PC-3 (cell line): Measurements from ENCODE around the gene PITRM1. TPM values are rescaled to one million over a fixed set of nuclear protein-coding genes. Genes with fewer than 3 reads are reported as not detected.

ENCODE experiments used
- ATAC-seq: fragments of 200-7000 bp; cut with Tn5 transposase; 2 replicates; pipeline ENCODE4 v1.9.1; 2020; ENCODE audit warnings: mild to moderate bottlenecking, moderate library complexity
- BruUV-seq: library from RNA; stranded (reverse); fragments of 400-500 nt; replicated peaks from 2 replicates; lab custom pipeline; 2021; lab: Mats Ljungman, UMichigan
- CTCF ChIA-PET: fragments of 300-600 bp; sonication (Branson Sonifier 250); formaldehyde crosslinking; loops from one replicate; lab custom pipeline; 2022; ENCODE audit warnings: antibody characterized with exemption; lab: Charles Lee
- POLR2A ChIA-PET: fragments of 300-600 bp; sonication (Branson Sonifier 250); formaldehyde crosslinking; loops from one replicate; lab custom pipeline; 2022; ENCODE audit warnings: antibody characterized with exemption; ENCODE audit not compliant: unreplicated experiment; lab: Charles Lee
- DNase-seq: peaks from one replicate; pipeline ENCODE4 v3.0.0-alpha.2; 2015
- H2AFZ ChIP-seq: fragments of 300-600 bp; sonication (generic); 2 replicates; pipeline ENCODE4 v1.6.0; 2016; ENCODE audit warnings: antibody characterized with exemption, low read length
- H3F3A ChIP-seq: fragments of 300-600 bp; sonication (generic); one replicate; pipeline ENCODE4 v1.6.0; 2017; ENCODE audit warnings: antibody characterized with exemption, low read length, control low read depth, mild to moderate bottlenecking; ENCODE audit not compliant: unreplicated experiment
- H3K27ac ChIP-seq: fragments of 300-600 bp; sonication (generic); 2 replicates; pipeline ENCODE4 v1.5.1; 2016; ENCODE audit warnings: mild to moderate bottlenecking, low read length
- H3K27me3 ChIP-seq: fragments of 300-600 bp; sonication (generic); 2 replicates; pipeline ENCODE4 v1.6.1; 2016; ENCODE audit warnings: low read length, mixed read lengths
- H3K36me3 ChIP-seq: fragments of 300-600 bp; sonication (generic); 2 replicates; pipeline ENCODE4 v1.6.1; 2016; ENCODE audit warnings: low read depth, mixed run types, low read length, mixed read lengths
- H3K4me1 ChIP-seq: fragments of 300-600 bp; sonication (generic); 2 replicates; pipeline ENCODE4 v1.5.1; 2016; ENCODE audit warnings: low read length; ENCODE audit not compliant: insufficient read depth
- H3K4me2 ChIP-seq: fragments of 300-600 bp; sonication (generic); 2 replicates; pipeline ENCODE4 v1.6.0; 2016; ENCODE audit warnings: low read length
- H3K4me3 ChIP-seq: fragments of 300-600 bp; sonication (generic); 2 replicates; pipeline ENCODE4 v1.5.1; 2016; ENCODE audit warnings: mild to moderate bottlenecking, low read length, mixed read lengths
- H3K79me2 ChIP-seq: fragments of 300-600 bp; sonication (generic); 2 replicates; pipeline ENCODE4 v1.6.1; 2017; ENCODE audit warnings: low read length, mixed read lengths
- H3K9ac ChIP-seq: fragments of 300-600 bp; sonication (generic); 2 replicates; pipeline ENCODE4 v1.6.0; 2016; ENCODE audit warnings: mild to moderate bottlenecking, low read length
- H3K9me2 ChIP-seq: fragments of 300-600 bp; sonication (generic); replicated peaks from 2 replicates; pipeline ENCODE4 v1.6.1; 2016; ENCODE audit warnings: mixed run types, low read length, mixed read lengths
- H3K9me3 ChIP-seq: fragments of 300-600 bp; sonication (generic); 2 replicates; pipeline ENCODE4 v1.6.1; 2016; ENCODE audit warnings: low read length, mixed read lengths
- H4K20me1 ChIP-seq: fragments of 300-600 bp; sonication (generic); 2 replicates; pipeline ENCODE4 v1.6.1; 2016; ENCODE audit warnings: low read length, mixed read lengths
- EZH2 ChIP-seq: fragments of 300-600 bp; sonication (generic); IDR thresholded peaks from one replicate; pipeline ENCODE4 v1.6.1; 2017; ENCODE audit warnings: antibody characterized with exemption, mild to moderate bottlenecking, low read length; ENCODE audit not compliant: unreplicated experiment
- EZH2phosphoT487 ChIP-seq: fragments of 300-600 bp; sonication (generic); IDR thresholded peaks from 2 replicates; pipeline ENCODE4 v1.6.1; 2018; ENCODE audit warnings: mild to moderate bottlenecking, antibody characterized with exemption, low read length, borderline replicate concordance
- intact Hi-C: fragments of 100-400 bp; cut with micrococcal nuclease; formaldehyde crosslinking; loops from 2 replicates; pipeline ENCODE4 v1.9.0; 2023
- total RNA-seq: library from RNA; depleted of rRNA; stranded (reverse); fragments of >200 nt; gene quantifications from 2 replicates; pipeline ENCODE4 v1.2.3, GENCODE V29; 2014
- TF ChIP-seq, protein P1 (sequence below): fragments of 300-600 bp; sonication (generic); conservative IDR thresholded peaks from 2 replicates; pipeline ENCODE4 v1.5.1; 2017; ENCODE audit warnings: antibody characterized with exemption, low read depth, mild to moderate bottlenecking, low read length

The PITRM1 gene
- total RNA-seq, 1 experiment from 2014 or later: 73.2 TPM

DNA sequence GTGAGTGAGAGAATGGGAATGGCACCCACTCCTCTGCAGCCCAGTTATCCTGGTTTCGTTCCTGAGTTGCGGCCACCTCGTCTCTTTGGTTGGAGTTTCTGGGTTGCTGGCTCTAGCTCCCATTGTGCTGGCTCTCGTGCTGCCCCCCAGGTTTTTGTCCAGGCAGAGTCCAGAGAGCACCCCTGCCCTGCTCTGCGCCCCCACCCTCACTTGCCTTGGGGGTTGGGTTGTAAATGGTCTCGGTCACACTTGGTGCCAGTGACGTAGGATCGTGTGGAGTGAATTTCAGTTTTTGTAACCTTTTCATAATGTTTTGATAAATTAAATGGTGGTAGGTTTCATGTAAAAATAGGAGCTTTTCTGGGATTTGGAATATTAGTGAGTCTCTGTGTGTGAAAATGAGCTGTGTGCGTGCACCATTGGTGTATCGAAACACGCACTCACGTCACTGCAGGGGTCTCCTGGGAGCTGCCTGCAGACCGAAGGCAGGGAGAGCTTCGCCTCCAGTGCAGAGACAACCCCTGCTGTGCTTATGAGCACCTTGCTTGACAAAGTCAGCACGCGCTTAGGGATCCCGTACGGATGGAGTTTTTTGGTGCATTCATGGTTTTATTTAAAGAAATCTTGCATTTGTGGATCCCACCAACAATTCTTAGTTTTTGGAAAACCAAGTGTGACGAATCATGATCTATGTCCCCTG, 72.3 kb downstream of the PITRM1 start:
- DNase-seq: no peak
- intact Hi-C loops: no loop called here
- peaks cover 16% of the 10 kb centered on the region for H3K4me1 ChIP-seq
- H3K27me3 ChIP-seq: no peaks in the 10 kb centered on the region
- H3K36me3 ChIP-seq: no peaks in the 10 kb centered on the region; the same call in 1 of the 2 replicates
- TF ChIP-seq, protein P1, sequence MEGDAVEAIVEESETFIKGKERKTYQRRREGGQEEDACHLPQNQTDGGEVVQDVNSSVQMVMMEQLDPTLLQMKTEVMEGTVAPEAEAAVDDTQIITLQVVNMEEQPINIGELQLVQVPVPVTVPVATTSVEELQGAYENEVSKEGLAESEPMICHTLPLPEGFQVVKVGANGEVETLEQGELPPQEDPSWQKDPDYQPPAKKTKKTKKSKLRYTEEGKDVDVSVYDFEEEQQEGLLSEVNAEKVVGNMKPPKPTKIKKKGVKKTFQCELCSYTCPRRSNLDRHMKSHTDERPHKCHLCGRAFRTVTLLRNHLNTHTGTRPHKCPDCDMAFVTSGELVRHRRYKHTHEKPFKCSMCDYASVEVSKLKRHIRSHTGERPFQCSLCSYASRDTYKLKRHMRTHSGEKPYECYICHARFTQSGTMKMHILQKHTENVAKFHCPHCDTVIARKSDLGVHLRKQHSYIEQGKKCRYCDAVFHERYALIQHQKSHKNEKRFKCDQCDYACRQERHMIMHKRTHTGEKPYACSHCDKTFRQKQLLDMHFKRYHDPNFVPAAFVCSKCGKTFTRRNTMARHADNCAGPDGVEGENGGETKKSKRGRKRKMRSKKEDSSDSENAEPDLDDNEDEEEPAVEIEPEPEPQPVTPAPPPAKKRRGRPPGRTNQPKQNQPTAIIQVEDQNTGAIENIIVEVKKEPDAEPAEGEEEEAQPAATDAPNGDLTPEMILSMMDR: no peak
- TF ChIP-seq EZH2 (no peak), EZH2phosphoT487 (no peak)
- POLR2A ChIA-PET: no interaction called here
- no peak overlapping the region for H2AFZ ChIP-seq
- H3K27ac ChIP-seq: no peak overlapping the region
- H3F3A ChIP-seq: no peaks in the 10 kb centered on the region
- CTCF ChIA-PET: no interaction called here
- H3K79me2 ChIP-seq: peaks cover 30% of the 10 kb centered on the region
- no peak for ATAC-seq
- H3K9ac ChIP-seq: no peak overlapping the region
- no peaks in the 10 kb centered on the region for H3K9me2 ChIP-seq
- no TSS peak for BruUV-seq
- H4K20me1 ChIP-seq: no peaks in the 10 kb centered on the region
- H3K9me3 ChIP-seq: no peaks in the 10 kb centered on the region
- no peak overlapping the region for H3K4me2 ChIP-seq
- H3K4me3 ChIP-seq: no peak overlapping the region

DNA sequence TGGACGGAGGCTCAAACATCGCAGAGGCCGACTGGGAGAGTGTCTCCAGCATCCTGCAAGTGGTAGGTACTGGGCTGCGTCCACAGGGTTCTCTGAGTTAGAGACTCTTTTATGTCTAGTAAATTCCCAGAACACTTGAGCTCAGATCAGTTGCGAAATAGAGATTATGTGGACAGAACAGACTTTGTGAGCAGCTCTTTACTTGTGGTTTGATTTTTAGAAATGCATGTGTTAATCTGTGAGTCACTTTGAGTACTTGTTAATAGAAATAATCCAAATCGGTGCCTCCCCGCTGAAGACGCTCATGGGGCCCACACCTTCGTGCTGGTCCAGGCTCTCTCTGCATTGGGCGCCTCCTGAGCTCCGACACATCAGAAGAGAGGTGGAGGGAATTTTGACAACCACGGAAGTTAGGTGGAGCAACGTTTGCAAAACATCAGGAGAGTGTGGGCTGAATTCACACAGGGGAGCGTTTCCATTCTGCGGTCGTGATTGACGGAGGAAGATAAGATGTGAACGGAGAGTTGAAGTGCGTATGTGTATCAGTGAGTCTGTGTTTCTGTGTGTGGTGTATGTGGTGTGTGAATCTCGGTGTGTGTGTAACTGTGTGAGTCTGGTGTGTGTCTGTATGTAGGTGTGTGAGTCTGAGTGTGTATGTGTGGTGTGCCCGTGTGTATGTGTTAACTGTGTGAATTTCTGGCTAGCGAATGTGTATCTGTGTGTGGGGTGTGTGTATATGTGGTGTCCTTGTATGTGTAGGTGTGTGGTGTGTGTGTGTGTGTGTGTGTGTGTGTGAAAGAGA, 73.1 kb downstream of the PITRM1 start:
- TF ChIP-seq EZH2phosphoT487: no peak
- TF ChIP-seq, protein P1: no peak
- no peak for TF ChIP-seq EZH2
- ATAC-seq: no peak
- Histone ChIP-seq H3K4me2 (no peak overlapping the region), H2AFZ (no peak overlapping the region), H3K79me2 (peaks cover 31% of the 10 kb centered on the region), H3K27ac (no peak overlapping the region), H3K36me3 (no peaks in the 10 kb centered on the region; the same call in 1 of the 2 replicates), H3K9me2 (no peaks in the 10 kb centered on the region), H3F3A (no peaks in the 10 kb centered on the region), H3K9me3 (no peaks in the 10 kb centered on the region), H3K4me1 (peaks cover 23% of the 10 kb centered on the region), H3K27me3 (no peaks in the 10 kb centered on the region), H3K9ac (no peak overlapping the region), H4K20me1 (no peaks in the 10 kb centered on the region), H3K4me3 (no peak overlapping the region)
- ChIA-PET POLR2A (no interaction called here), CTCF (no interaction called here)
- DNase-seq: no peak
- intact Hi-C loops: no loop called here
- BruUV-seq: no TSS peak

DNA sequence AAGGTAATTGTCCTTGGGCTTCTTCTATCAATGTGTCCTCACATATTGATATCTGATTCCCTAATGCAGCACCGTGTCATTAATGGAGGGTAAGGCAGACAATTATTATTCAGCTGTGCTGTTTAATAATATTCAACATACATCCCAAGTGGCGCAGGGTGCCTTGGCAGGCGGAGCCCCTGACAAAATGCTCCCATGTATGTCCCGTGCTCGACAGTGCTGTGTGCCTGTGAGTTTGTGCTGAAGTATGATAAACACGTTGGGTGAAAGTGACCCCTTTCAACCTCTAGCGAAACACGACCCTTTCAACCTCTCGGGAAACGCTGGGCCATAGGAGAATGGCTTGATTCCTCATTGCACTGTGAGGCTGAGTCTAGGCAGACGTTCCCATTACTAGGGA, 73.9 kb downstream of the PITRM1 start:
- Histone ChIP-seq H4K20me1 (no peaks in the 10 kb centered on the region), H3K36me3 (no peaks in the 10 kb centered on the region), H3K4me2 (no peak overlapping the region), H3K4me1 (peaks cover 31% of the 10 kb centered on the region), H3K9ac (no peak overlapping the region), H3K27ac (no peak overlapping the region), H2AFZ (no peak overlapping the region), H3K79me2 (peaks cover 39% of the 10 kb centered on the region), H3F3A (no peaks in the 10 kb centered on the region), H3K9me3 (no peaks in the 10 kb centered on the region), H3K9me2 (no peaks in the 10 kb centered on the region), H3K27me3 (no peaks in the 10 kb centered on the region), H3K4me3 (no peak overlapping the region)
- no TSS peak for BruUV-seq
- DNase-seq (no peak), ATAC-seq (no peak)
- ChIA-PET CTCF (no interaction called here), POLR2A (no interaction called here)
- no peak for TF ChIP-seq EZH2
- no peak for TF ChIP-seq EZH2phosphoT487
- TF ChIP-seq, protein P1: no peak
- intact Hi-C loops: no loop called here
